IPS-20b (cell line): Measurements from ENCODE around the gene DHX15.
A peak's percentile ranks its signal among the peaks of the same experiment; 100 is the strongest.

Experiments used
- H3K27ac ChIP-seq: one replicate; pipeline ENCODE4 v1.5.1; 2013; ENCODE audit warnings: low read length
- H3K27me3 ChIP-seq: 2 replicates; pipeline ENCODE4 v1.6.1; 2013; ENCODE audit warnings: mild to moderate bottlenecking, low read length, inconsistent platforms; ENCODE audit not compliant: insufficient read depth
- H3K36me3 ChIP-seq: 2 replicates; pipeline ENCODE4 v1.6.1; 2013; ENCODE audit warnings: low read depth, mild to moderate bottlenecking, inconsistent platforms, low read length, moderate library complexity; ENCODE audit not compliant: insufficient read depth
- H3K4me1 ChIP-seq: 2 replicates; pipeline ENCODE4 v1.6.1; 2013; ENCODE audit warnings: mild to moderate bottlenecking, control low read depth, inconsistent platforms, low read length, moderate library complexity; ENCODE audit not compliant: insufficient read depth
- H3K4me3 ChIP-seq: 2 replicates; pipeline ENCODE4 v1.5.1; 2013; ENCODE audit warnings: mild to moderate bottlenecking, low read length, inconsistent platforms
- H3K9ac ChIP-seq: 2 replicates; pipeline ENCODE4 v1.6.1; 2013; ENCODE audit warnings: low read depth, mild to moderate bottlenecking, inconsistent platforms, low read length, moderate library complexity
- H3K9me3 ChIP-seq: 2 replicates; pipeline ENCODE4 v1.6.1; 2013; ENCODE audit warnings: mild to moderate bottlenecking, low read depth, low read length, inconsistent platforms; ENCODE audit not compliant: insufficient read depth

DHX15 gene

DNA sequence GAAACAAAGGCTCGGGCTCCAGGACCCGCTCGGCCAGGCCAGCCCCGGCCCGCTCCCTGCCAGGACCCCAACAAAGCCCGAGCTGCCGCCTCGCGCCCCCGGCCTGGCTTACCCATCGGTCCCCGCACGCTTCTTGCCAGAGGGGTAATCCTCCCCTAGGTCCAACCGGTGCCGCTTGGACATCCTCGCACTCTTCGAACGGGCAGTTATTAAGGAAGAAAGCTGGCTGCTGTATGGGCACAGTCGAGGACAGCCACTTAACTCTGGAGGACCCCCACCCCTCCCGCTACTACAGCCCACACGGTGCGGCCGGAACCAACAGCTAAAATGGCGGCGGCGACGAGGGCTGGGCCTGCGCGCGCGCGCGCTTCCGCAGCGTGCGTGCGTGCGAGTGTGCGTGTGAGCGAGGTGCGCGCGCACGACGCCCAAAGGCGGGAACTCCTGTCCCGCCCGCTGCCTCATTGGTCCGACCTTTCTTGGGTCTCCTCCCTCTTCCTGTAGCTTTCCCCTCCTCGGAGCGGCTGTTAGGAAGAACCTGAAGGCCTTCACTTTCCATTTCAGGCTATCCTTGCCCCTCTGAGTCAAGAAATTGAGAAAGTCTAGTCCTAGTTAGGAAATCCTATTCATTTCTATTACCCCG, at the start of gene DHX15:
Gene DHX15, minus strand, starts transcription at position 344 of the 640 bp plus-strand sequence. Its CDS starts 161 bp downstream, at position 183.
- Histone ChIP-seq H3K36me3 (peaks cover 33% of the 10 kb centered on the region), H3K27ac (peak within 1 kb of the TSS; percentile 97), H3K9ac (peak within 1 kb of the TSS; percentile 100), H3K27me3 (no peaks in the 10 kb centered on the region), H3K9me3 (peaks cover 2% of the 10 kb centered on the region; the same call in 1 of the 2 replicates), H3K4me1 (peaks cover 1% of the 10 kb centered on the region; the same call in 1 of the 2 replicates), H3K4me3 (peak within 1 kb of the TSS; percentile 94)

DNA sequence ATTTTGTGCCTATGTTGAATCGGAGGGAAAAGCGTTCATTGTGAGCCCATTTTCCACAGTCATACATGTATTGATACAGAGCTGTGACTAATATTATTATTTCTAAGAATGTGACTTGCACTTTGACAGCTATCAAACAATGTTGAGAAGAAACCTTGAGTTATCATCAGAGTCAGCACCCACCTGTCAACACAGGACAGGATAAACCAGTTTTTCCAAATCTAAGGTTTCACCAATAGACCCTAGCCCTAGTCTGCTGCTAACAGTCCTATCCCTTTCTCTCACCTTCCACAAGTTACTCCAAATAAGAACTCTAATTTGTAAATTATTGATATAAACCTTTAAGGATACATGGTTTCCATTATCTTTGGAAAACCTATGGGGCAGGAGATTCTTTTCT, 47.7 kb upstream of the DHX15 start:
- no peaks in the 10 kb centered on the region for H3K36me3 ChIP-seq
- H3K27me3 ChIP-seq, result no peaks in the 10 kb centered on the region
- H3K9me3 ChIP-seq, result no peaks in the 10 kb centered on the region
- H3K27ac ChIP-seq, result no peak overlapping the region
- H3K4me3 ChIP-seq, result no peak overlapping the region
- H3K4me1 ChIP-seq, result no peaks in the 10 kb centered on the region
- no peak overlapping the region for H3K9ac ChIP-seq

DNA sequence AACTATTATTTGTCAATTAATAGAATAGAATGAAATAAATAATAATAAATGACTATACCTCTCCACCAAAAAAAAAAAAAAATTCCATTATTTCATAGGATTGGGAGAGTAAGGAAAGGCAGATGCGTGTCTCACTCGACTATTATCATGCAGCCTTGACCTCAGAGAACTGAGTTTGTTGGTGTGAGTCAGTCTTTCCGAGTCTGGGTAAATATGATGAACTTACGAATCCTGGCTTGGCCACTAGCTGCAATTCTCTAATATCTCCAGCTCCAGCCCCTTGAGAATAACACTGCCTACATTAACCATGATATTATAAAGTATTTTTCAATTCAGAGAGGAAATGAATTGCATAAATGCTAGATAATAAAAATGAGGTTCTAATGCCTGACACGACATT, 46.6 kb upstream of the DHX15 start:
- Histone ChIP-seq H3K9ac (no peak overlapping the region), H3K4me3 (no peak overlapping the region), H3K27ac (no peak overlapping the region), H3K4me1 (no peaks in the 10 kb centered on the region), H3K27me3 (no peaks in the 10 kb centered on the region), H3K36me3 (no peaks in the 10 kb centered on the region), H3K9me3 (no peaks in the 10 kb centered on the region)

DNA sequence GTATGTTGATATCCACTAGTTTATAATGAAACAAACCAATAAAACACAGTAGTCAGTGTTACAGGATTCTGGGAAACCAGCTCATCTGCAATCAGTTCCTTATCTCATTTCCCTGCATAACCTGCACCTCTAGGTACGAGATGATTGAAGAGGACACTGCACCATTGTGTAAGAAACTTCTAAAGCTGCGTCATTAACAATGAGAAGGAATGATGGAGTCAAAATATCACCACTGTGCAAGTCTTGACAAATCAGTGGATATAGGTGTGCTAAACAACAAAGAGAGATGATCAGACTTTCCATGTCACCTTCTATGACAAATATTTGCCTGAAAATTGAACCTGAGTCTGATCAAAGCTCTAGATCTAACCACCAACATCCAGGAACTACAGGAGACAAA, 40.7 kb upstream of the DHX15 start:
- no peak overlapping the region for H3K4me3 ChIP-seq
- H3K9me3 ChIP-seq, result peaks cover 6% of the 10 kb centered on the region; the same call in 1 of the 2 replicates
- H3K27me3 ChIP-seq, result no peaks in the 10 kb centered on the region
- no peak overlapping the region for H3K27ac ChIP-seq
- H3K9ac ChIP-seq, result no peak overlapping the region
- no peaks in the 10 kb centered on the region for H3K36me3 ChIP-seq
- peaks cover 4% of the 10 kb centered on the region; the same call in 1 of the 2 replicates for H3K4me1 ChIP-seq

DNA sequence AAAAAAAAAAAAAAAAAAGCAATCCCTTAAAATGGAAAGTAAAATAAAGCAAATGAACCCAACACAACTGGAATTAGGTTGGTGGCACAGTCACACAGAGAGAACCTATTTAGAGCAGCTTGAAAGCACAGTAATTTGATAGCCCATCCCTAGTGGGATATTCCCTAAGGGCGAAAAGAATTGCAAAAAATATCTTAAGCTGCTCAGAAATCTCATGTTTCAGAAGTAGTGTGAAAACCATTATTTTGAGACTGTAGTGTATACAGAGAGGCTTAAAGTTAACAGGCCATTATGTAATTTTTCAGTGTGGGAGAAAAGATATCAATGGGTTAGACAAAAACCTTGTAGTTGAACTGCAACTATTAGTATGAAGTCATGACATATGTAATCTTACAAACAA, 40.0 kb upstream of the DHX15 start:
- H3K4me1 ChIP-seq, result peaks cover 4% of the 10 kb centered on the region; the same call in 1 of the 2 replicates
- H3K36me3 ChIP-seq, result no peaks in the 10 kb centered on the region
- H3K27ac ChIP-seq, result no peak overlapping the region
- no peak overlapping the region for H3K9ac ChIP-seq
- no peaks in the 10 kb centered on the region for H3K27me3 ChIP-seq
- no peak overlapping the region for H3K4me3 ChIP-seq
- peaks cover 7% of the 10 kb centered on the region; the same call in 1 of the 2 replicates for H3K9me3 ChIP-seq

DNA sequence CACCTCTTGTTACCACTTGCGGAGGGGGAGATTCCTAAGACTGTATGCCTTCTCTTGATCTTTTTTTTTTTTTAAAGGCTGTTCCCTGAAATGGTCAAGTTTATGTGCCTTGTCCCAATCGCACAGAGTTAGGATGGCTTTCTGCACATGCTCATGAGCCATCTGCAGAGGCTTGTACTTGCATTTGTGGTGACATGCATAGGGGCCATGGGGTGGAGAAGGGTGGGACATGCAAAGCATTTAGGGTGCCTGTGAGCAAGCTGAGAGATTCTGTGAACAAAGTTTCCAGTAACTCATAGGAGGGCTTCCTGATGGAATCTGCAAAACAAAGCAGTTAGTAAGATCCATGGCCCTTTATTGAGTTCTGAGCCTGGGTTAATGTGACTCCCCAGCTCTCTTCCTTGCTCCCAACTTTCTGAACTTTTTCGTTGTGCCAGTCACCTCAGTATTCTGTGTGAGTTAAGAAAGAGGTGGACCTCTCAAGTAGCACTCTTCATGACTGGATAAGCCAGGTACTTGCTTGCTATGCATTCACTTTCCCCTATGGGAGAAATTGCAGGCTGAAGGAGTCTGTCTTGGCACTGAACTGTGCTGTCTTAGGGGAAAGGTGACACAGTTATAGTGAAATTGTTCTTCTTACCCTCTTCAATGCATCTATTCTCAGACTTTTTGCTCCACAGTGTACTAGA, 37.9 kb upstream of the DHX15 start:
- no peak overlapping the region for H3K9ac ChIP-seq
- H3K27ac ChIP-seq, result no peak overlapping the region
- no peaks in the 10 kb centered on the region for H3K36me3 ChIP-seq
- H3K4me3 ChIP-seq, result no peak overlapping the region
- H3K9me3 ChIP-seq, result peaks cover 7% of the 10 kb centered on the region; the same call in 1 of the 2 replicates
- H3K4me1 ChIP-seq, result peaks cover 4% of the 10 kb centered on the region; the same call in 1 of the 2 replicates
- H3K27me3 ChIP-seq, result no peaks in the 10 kb centered on the region

DNA sequence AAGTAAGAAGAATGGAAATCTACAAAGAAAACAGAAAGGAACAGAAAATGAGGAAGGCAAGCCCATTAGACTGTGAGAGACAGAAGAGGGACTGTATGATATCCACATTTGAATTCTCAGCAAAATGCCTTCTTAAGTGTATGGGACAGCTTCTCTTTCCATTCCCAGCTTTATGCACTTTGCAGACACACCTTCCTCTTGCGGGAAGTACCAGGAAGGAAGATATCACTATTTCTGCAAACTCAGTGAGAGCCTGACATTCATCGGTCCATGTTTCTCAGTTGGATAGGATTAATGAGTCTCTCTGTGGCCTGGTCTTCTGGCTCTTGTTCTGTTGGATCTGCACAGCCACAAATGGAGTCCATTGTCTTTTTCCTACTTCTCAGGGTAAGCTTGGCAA, 31.6 kb upstream of the DHX15 start:
- Histone ChIP-seq H3K27me3 (no peaks in the 10 kb centered on the region), H3K4me3 (no peak overlapping the region), H3K27ac (no peak overlapping the region), H3K9me3 (peaks cover 7% of the 10 kb centered on the region; the same call in 1 of the 2 replicates), H3K9ac (no peak overlapping the region), H3K4me1 (no peaks in the 10 kb centered on the region), H3K36me3 (no peaks in the 10 kb centered on the region)

DNA sequence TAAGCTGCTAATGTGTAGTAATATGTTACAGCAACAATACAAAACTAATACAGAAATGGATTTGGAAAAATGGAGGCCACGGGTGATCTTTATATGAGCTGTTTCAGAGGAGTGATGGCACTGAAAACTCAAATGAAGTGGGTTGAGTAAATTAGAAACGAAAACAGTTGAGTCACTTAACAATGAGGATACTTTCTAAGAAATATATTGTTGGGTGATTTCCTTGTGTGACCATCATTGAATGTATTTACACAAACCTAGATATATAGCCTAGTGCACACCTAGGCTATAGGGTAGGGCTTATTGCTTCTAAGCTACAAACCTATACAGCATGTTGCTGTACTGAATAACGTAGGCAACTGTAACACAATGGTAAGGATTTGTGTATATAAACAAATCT, 30.5 kb upstream of the DHX15 start:
- H3K27ac ChIP-seq, result no peak overlapping the region
- no peaks in the 10 kb centered on the region for H3K4me1 ChIP-seq
- no peaks in the 10 kb centered on the region; the same call in 1 of the 2 replicates for H3K9me3 ChIP-seq
- no peaks in the 10 kb centered on the region for H3K36me3 ChIP-seq
- H3K4me3 ChIP-seq, result no peak overlapping the region
- no peaks in the 10 kb centered on the region for H3K27me3 ChIP-seq
- H3K9ac ChIP-seq, result no peak overlapping the region

DNA sequence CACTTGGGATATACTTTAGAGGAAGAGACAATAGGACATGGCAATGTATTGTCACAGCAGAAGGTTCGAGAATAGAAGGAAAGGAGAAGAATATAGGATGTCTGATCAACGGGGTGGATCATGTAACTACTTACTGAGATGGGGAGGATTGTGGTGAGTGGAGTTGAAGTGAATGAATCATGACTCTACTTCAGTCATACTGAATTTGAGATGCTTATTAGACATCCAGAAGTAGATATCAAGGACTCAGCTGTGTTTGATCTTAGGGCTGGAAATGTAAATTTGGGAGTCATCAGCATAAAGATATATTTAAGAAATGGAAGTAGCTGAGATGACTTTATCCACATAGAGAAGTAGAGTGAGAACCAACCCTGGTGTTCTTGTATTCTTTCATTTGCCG, 29.1 kb upstream of the DHX15 start:
- no peaks in the 10 kb centered on the region for H3K27me3 ChIP-seq
- H3K9me3 ChIP-seq, result no peaks in the 10 kb centered on the region

DNA sequence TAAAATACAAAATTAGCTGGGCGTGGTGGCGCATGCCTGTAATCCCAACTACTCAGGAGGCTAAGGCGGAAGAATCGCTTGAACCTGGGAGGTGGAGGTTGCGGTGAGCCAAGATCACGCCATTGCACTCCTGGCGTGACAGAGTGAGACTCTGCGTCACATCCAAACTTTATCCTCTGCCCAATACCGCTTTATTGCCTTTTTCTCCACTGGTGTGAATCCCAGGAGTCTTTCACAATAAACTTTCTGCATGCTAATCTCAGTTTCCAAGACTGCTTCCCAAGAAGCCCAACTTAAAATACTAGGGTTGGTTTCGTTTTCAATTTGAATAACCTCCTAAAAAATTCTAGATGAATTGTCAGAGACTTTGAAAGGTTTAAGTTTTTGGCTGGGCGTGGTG, 27.2 kb upstream of the DHX15 start:
- H3K27ac ChIP-seq, result no peak overlapping the region

More for the DNA sequence above, 29.1 kb upstream of the DHX15 start:
- Histone ChIP-seq H3K27ac (no peak overlapping the region), H3K4me1 (no peaks in the 10 kb centered on the region), H3K4me3 (no peak overlapping the region), H3K9ac (no peak overlapping the region), H3K36me3 (no peaks in the 10 kb centered on the region)

DNA sequence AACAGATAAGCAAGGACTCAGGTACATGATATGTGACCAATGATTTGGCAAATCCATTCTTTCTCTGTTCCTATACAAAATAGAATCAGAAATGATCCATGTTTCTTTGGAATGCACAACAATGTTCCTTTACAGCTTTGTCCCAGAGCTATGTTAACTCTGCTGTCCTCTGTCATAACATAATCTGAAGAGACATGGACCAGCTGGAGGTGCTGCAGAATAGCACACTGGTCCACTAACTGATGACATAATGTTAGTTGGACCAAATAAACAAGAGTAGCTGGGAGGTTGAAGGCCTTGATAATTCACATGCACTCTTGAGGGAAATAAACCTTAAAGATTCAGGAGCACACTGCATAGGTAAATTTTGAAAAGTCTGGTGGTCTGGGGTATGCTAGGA, 23.0 kb upstream of the DHX15 start:
- Histone ChIP-seq H3K4me1 (no peaks in the 10 kb centered on the region), H3K27me3 (no peaks in the 10 kb centered on the region)

More for the DNA sequence above, 27.2 kb upstream of the DHX15 start:
- no peaks in the 10 kb centered on the region for H3K27me3 ChIP-seq
- no peak overlapping the region for H3K9ac ChIP-seq
- H3K4me1 ChIP-seq, result no peaks in the 10 kb centered on the region
- no peaks in the 10 kb centered on the region for H3K9me3 ChIP-seq
- H3K36me3 ChIP-seq, result no peaks in the 10 kb centered on the region
- H3K4me3 ChIP-seq, result no peak overlapping the region

DNA sequence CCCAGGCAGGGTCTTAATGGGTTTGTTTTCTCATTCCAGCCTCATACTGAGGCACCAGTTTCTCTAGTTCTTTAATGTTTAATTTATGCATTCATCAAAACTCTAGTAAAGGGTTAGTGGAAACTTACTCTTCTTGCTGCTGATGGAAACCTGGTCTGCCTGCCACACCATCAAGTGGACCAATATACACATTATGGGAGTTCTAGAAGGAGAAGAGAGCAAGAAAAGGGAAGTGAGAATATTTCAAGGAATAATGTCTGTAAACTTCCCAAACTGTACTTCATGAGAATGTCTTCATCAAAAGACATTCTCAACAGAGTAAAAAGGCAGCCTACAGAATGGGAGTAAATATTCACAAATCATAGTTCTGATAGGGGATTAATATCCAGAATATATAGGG, 20.9 kb upstream of the DHX15 start:
- no peaks in the 10 kb centered on the region for H3K27me3 ChIP-seq
- no peak overlapping the region for H3K27ac ChIP-seq
- no peaks in the 10 kb centered on the region for H3K9me3 ChIP-seq
- H3K9ac ChIP-seq, result no peak overlapping the region
- no peak overlapping the region for H3K4me3 ChIP-seq
- H3K36me3 ChIP-seq, result no peaks in the 10 kb centered on the region
- H3K4me1 ChIP-seq, result no peaks in the 10 kb centered on the region

More for the DNA sequence above, 23.0 kb upstream of the DHX15 start:
- H3K9ac ChIP-seq, result no peak overlapping the region
- H3K36me3 ChIP-seq, result no peaks in the 10 kb centered on the region
- no peak overlapping the region for H3K27ac ChIP-seq
- no peak overlapping the region for H3K4me3 ChIP-seq
- no peaks in the 10 kb centered on the region for H3K9me3 ChIP-seq
